Measurements from ENCODE around the gene BLVRA. TPM values are rescaled to one million over a fixed set of nuclear protein-coding genes. Genes with fewer than 3 reads are reported as not detected.

The BLVRA gene
- total RNA-seq, 1 experiment from 2014 or later = 27.6 TPM

GRCh38 chr7:43768201-43768886 is 9.9 kb downstream of the BLVRA start:
- no peak for ATAC-seq
- intact Hi-C loops (cut with micrococcal nuclease) = no loop called here
- CTCF ChIA-PET = no interaction called here

GRCh38 chr7:43768887-43769272 is 10.4 kb downstream of the BLVRA start:
- 0 out of 2 replicates have a peak, but pooled peaks cover 4% of the 10 kb centered on the region for H3K36me3 ChIP-seq (ENCODE audit: low read depth, low read length)
- BruUV-seq (replicated peaks) = no TSS peak
- H3K4me2 ChIP-seq (ENCODE audit: low read length) = no peak overlapping the region
- DNase-seq (no peak), ATAC-seq (no peak)
- H3K4me3 ChIP-seq (ENCODE audit: low read length) = no peak overlapping the region
- no peak overlapping the region for H2AFZ ChIP-seq (ENCODE audit: low read length)
- H3K9ac ChIP-seq (ENCODE audit: low read length) = no peak overlapping the region
- intact Hi-C loops (cut with micrococcal nuclease) = no loop called here
- H3K9me3 ChIP-seq (ENCODE audit: low read length) = no peaks in the 10 kb centered on the region
- ChIA-PET CTCF (no interaction called here), POLR2A (ENCODE audit: unreplicated experiment) (no interaction called here)
- no peaks in the 10 kb centered on the region for H3K79me2 ChIP-seq (ENCODE audit: low read length)
- no peaks in the 10 kb centered on the region for H3K9me2 ChIP-seq (replicated peaks; ENCODE audit: low read length)
- TF ChIP-seq CTCF (conservative IDR thresholded peaks at IDR 0.05; ENCODE audit: low read depth, low read length) = no peak
- TF ChIP-seq EZH2phosphoT487 (IDR thresholded peaks at IDR 0.05; ENCODE audit: borderline replicate concordance, low read length) = no peak
- TF ChIP-seq EZH2 (IDR thresholded peaks at IDR 0.05; ENCODE audit: low read length, unreplicated experiment) = no peak
- peaks cover 19% of the 10 kb centered on the region for H3K4me1 ChIP-seq (ENCODE audit: insufficient read depth, low read length)
- H3K27ac ChIP-seq (ENCODE audit: low read length) = no peak overlapping the region
- no peaks in the 10 kb centered on the region for H4K20me1 ChIP-seq (ENCODE audit: low read length)
- no peaks in the 10 kb centered on the region for H3F3A ChIP-seq (ENCODE audit: low read length, unreplicated experiment)
- no peaks in the 10 kb centered on the region for H3K27me3 ChIP-seq (ENCODE audit: low read length)

More at GRCh38 chr7:43768201-43768886, 9.9 kb downstream of the BLVRA start:
- POLR2A ChIA-PET (ENCODE audit: unreplicated experiment) = no interaction called here
- H3K36me3 ChIP-seq (ENCODE audit: low read depth, low read length) = 0 out of 2 replicates have a peak, but pooled peaks cover 4% of the 10 kb centered on the region
- BruUV-seq (replicated peaks) = no TSS peak
- H3F3A ChIP-seq (ENCODE audit: low read length, unreplicated experiment) = no peaks in the 10 kb centered on the region
- TF ChIP-seq CTCF (conservative IDR thresholded peaks at IDR 0.05; ENCODE audit: low read depth, low read length) (no peak), EZH2phosphoT487 (IDR thresholded peaks at IDR 0.05; ENCODE audit: borderline replicate concordance, low read length) (no peak), EZH2 (IDR thresholded peaks at IDR 0.05; ENCODE audit: low read length, unreplicated experiment) (no peak)
- no peaks in the 10 kb centered on the region for H3K9me3 ChIP-seq (ENCODE audit: low read length)
- no peaks in the 10 kb centered on the region for H4K20me1 ChIP-seq (ENCODE audit: low read length)
- H3K27me3 ChIP-seq (ENCODE audit: low read length) = no peaks in the 10 kb centered on the region
- H3K4me3 ChIP-seq (ENCODE audit: low read length) = no peak overlapping the region
- no peak overlapping the region for H2AFZ ChIP-seq (ENCODE audit: low read length)
- H3K9ac ChIP-seq (ENCODE audit: low read length) = no peak overlapping the region
- no peaks in the 10 kb centered on the region for H3K9me2 ChIP-seq (replicated peaks; ENCODE audit: low read length)
- no peak for DNase-seq
- H3K79me2 ChIP-seq (ENCODE audit: low read length) = peaks cover 4% of the 10 kb centered on the region
- peaks cover 24% of the 10 kb centered on the region for H3K4me1 ChIP-seq (ENCODE audit: insufficient read depth, low read length)
- no peak overlapping the region for H3K27ac ChIP-seq (ENCODE audit: low read length)
- H3K4me2 ChIP-seq (ENCODE audit: low read length) = no peak overlapping the region

GRCh38 chr7:43769281-43769680 is 10.8 kb downstream of the BLVRA start:
- Histone ChIP-seq H3K36me3 (ENCODE audit: low read depth, low read length) (0 out of 2 replicates have a peak, but pooled peaks cover 4% of the 10 kb centered on the region), H3K4me1 (ENCODE audit: insufficient read depth, low read length) (peaks cover 15% of the 10 kb centered on the region), H3K4me3 (ENCODE audit: low read length) (no peak overlapping the region), H3F3A (ENCODE audit: low read length, unreplicated experiment) (no peaks in the 10 kb centered on the region), H3K27me3 (ENCODE audit: low read length) (no peaks in the 10 kb centered on the region), H3K4me2 (ENCODE audit: low read length) (no peak overlapping the region), H3K79me2 (ENCODE audit: low read length) (no peaks in the 10 kb centered on the region), H3K27ac (ENCODE audit: low read length) (no peak overlapping the region), H3K9me3 (ENCODE audit: low read length) (no peaks in the 10 kb centered on the region), H4K20me1 (ENCODE audit: low read length) (no peaks in the 10 kb centered on the region), H3K9ac (ENCODE audit: low read length) (no peak overlapping the region), H3K9me2 (replicated peaks; ENCODE audit: low read length) (no peaks in the 10 kb centered on the region), H2AFZ (ENCODE audit: low read length) (no peak overlapping the region)
- ChIA-PET CTCF (no interaction called here), POLR2A (ENCODE audit: unreplicated experiment) (no interaction called here)
- DNase-seq (no peak), ATAC-seq (no peak)
- intact Hi-C loops (cut with micrococcal nuclease) = no loop called here
- no peak for TF ChIP-seq EZH2phosphoT487 (IDR thresholded peaks at IDR 0.05; ENCODE audit: borderline replicate concordance, low read length)
- TF ChIP-seq CTCF (conservative IDR thresholded peaks at IDR 0.05; ENCODE audit: low read depth, low read length) = no peak
- no peak for TF ChIP-seq EZH2 (IDR thresholded peaks at IDR 0.05; ENCODE audit: low read length, unreplicated experiment)
- BruUV-seq (replicated peaks) = no TSS peak
